Measurements from ENCODE around the gene ABHD5. TPM values are rescaled to one million over a fixed set of nuclear protein-coding genes. Genes with fewer than 3 reads are reported as not detected.

ABHD5 gene
- total RNA-seq, 4 donors from 2014 or later: 110 to 300 (median 166) TPM

DNA sequence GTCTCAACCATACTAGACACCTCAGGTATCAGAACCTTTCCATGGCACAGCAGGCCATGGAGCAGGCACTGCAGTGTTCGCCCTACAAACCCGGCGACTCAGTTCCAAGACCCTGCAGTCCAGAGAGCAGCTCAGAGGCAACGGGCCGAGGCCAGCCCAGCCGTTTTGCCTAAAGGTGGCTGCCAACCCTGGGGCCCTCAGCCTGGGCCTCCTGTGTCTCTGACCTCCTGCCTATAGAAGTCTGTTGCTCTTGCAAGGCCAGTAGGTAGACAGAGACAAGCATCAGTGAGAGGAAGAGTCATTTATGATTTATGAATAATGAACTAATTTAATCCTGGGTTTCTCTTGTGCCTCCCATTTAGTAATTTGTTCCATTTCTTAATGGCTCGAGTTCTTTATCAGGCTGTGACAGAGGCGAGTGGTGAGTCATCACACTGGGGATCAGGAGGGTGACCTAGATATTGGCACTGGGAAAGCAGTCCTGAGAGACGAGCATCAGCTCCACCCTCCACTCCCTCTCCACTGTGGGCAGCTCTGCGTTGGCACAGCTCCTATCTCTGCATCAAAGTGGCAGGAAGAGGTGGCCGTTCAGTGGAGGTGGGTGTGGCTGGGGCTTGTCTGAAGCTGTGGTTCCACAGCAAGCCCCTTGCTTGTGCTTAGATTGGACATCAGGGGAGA, 79.8 kb downstream of the ABHD5 start:
- TF ChIP-seq CTCF (IDR thresholded peaks at IDR 0.05; ENCODE audit: low read depth): no peak

- no peak for TF ChIP-seq CTCF (IDR thresholded peaks at IDR 0.05; ENCODE audit: low read depth)
Measured at GRCh38 chr3:43771610-43772009, 80.9 kb downstream of the ABHD5 start.

DNA sequence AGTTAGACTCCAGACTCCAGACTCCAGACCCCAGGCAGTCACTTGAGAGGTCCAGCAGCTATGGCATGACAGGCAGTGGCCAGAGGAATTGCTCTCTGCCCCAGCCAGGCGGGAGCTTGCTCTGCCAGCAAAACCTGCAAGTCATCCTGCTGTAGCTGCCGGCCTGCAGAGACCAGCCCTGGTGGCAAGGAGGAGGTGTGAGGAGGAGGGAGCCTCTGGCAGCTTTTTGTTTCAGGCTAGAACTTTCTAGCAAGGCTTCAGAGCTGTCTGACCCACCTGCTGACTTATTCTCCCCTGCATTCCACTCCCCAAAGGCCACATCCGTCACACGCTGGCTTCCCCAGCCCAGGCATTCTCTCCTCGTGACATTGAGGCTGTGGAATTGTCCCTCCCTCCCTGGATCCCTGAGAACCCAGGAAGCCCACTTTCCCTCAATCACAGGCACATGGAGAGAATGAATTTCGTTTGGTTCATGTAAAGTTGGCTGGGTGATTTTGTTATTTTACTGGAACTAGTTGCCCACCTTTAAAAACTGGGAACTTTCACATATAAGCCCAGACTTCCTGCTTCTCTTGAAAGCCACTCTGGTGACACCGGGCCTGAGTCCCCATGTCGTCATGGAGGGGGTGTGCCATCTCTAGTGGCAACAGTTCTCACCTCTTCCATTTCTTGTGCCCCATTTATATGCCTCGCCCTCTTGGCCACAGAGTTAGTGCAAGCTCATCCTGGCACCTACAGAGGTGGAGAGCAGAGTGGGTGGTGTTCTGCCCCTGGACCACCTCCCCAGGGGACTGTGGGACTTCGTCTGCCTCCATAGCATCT, 82.7 kb downstream of the ABHD5 start:
- no peak for TF ChIP-seq CTCF (IDR thresholded peaks at IDR 0.05; ENCODE audit: low read depth)

DNA sequence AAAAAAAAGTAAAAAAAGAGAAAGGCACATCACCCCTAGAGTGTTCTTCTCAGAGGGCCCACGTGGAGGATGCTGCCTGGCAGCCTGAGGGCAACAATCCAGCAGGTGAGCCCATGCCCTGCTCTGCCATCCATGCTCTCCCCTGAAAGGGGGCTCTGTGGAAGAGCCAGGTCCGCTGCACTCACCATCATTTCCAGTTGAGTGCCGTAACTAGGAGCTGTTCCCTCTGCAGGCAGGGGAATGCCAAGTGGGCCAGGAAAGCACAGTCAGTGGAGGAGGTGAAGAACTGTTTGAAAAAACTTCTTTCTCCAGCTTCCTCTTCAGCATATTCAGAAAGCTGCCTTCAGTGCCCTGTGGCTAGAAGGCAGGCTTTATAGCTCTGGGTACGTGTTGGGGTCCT, 84.1 kb downstream of the ABHD5 start:
- TF ChIP-seq CTCF (IDR thresholded peaks at IDR 0.05; ENCODE audit: low read depth): no peak

DNA sequence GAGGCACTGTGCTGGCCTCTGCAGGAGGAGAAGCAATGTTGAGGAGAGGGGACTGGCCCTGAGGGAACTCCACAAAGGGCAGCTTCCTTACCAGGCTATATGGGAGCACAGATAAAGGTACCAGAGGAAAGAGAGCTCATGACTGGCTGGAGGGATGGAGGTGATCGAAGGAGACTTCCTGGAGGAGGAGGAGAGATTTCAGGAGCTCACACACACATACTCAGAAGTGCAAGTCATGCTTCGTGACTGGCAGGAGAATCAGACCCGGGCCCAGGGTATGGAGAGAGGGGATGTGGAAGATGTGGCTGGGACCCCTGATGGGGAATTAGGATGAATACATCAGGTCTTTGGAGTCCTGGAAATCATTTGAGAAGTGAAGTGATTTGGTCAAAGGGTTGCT, 85.4 kb downstream of the ABHD5 start:
- no peak for TF ChIP-seq CTCF (IDR thresholded peaks at IDR 0.05; ENCODE audit: low read depth)

- no peak for TF ChIP-seq CTCF (IDR thresholded peaks at IDR 0.05; ENCODE audit: low read depth)
Measured at GRCh38 chr3:43779850-43780249, 89.1 kb downstream of the ABHD5 start.

GRCh38 chr3:43782541-43782940, 91.8 kb downstream of the ABHD5 start:
- no peak for TF ChIP-seq CTCF (IDR thresholded peaks at IDR 0.05; ENCODE audit: low read depth)

Measured in subcutaneous adipose tissue (tissue), 4 donors.